Activated CD8-positive, alpha-beta memory T cell treated with anti-CD3 and anti-CD28 coated beads, Interleukin-2, amount 50 U/mL, for 1 hour (primary cell): ENCODE data around the gene RFESD.
"Not testable (repeated sequence)": the region's sequence is repeated elsewhere in the genome, so short reads cannot be mapped to it uniquely, and the experiment has no call there.

ENCODE experiments used
- DNase-seq: peaks from one replicate; pipeline ENCODE4 v3.0.0-alpha.2; 2020; ENCODE audit errors: extremely low read depth

The RFESD gene

DNA sequence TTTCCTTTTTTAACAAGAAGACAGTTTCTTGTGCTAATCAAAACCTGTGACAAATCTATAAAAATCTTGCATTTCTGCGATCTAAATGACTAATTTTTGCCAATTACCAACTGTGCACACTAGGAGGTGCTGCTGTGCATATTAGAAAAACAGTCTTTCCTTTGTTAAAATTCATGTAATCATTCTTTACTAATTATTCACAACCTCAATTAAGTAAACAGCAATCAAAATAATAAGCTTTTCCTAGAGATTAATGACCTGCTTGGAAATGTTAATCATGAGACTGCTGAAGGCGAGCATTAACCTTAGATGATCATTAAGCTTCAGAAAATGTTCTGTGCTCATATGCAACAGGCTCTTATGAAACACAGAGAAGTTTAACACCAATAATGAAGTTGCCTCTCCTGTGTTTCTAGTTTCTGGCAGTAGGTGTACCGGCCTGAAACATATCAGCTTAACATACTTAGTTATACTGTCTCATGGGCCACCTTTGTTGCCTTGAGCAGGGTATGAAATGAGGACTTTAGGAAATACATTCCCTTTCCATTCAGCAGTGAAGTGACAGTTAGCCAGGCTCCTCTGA, 17.7 kb downstream of the RFESD start:
- DNase-seq = no peak

- no peak for DNase-seq
Observed at GRCh38 chr5:95667061-95667618, 20.6 kb downstream of the RFESD start.

DNA sequence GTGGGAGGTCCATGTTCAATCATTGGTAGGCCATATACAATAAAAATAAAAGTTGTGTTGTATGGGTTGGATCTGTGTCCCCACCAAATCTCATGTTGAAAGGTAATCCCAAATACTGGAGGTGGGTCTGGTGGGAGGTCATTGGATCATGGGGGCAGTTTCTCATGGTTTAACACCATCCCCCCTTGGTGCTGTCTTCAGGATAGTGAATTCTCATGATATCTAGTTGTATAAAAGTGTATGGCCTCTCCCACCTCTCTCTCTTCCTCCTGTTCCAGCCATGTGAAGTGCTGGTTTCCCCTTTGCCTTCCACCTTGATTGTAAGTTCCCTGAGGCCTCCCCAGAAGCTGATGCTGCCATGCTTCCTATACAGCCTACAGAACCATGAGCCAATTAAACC, 21.1 kb downstream of the RFESD start:
- no peak for DNase-seq

GRCh38 chr5:95668216-95668615, 21.6 kb downstream of the RFESD start:
- DNase-seq = no peak

GRCh38 chr5:95668728-95669127, 22.2 kb downstream of the RFESD start:
- DNase-seq = no peak

DNA sequence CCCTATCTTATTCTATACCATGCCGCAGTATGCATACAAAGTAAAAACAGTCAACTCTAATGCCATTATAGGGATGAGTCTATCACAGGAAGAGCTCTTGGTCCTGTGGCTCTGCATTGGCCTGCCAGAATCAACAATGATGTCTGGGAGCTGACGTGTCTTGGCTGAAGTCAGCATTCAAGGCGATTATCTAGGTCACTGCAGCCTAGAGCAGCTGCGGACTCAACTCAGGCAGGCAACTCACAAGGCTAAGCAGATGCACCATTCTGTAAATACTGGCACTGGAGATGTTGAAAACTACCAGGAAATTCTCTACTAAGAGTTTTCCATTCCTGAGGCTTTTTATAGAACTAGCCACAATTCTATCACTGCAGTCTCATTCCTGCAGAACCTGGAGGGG, 23.0 kb downstream of the RFESD start:
- DNase-seq = no peak

DNA sequence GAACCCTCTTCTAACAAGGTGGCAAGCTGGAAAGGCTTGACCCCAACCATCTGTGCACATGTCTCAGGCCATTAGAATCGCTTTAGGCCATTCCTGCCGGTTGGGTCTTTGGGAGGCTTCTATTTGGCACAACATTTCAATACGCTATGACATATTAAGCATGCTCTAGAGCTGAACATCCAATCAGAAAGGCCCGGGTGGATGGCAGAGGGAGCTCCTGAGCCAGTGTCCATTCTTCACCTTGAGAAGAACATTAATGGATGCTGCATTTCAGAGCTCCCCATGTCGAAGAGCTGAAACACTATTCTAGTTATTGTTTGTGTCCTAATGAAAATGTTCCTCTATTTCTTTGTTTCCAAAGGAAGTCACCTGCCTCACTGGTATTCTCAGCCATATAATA, 23.4 kb downstream of the RFESD start:
- DNase-seq = no peak

DNA sequence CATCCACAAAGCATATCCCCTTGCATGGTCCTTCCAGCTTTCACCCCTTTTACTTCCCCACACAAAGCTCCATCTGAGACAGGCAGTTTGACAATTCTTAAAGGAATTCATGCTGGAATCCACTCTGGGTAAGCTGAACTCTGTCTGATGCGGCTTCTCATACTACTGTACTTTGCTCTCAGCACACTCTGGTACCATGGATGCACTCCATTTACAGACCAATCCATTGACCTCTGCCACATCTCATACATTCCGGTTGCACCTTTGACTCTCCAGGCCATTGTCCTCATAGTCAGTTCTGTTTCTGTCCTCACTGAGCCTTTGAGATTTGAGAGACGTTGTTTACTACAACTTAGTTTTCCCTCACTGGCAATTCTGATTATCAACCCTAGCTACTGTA, 24.0 kb downstream of the RFESD start:
- no peak for DNase-seq

DNA sequence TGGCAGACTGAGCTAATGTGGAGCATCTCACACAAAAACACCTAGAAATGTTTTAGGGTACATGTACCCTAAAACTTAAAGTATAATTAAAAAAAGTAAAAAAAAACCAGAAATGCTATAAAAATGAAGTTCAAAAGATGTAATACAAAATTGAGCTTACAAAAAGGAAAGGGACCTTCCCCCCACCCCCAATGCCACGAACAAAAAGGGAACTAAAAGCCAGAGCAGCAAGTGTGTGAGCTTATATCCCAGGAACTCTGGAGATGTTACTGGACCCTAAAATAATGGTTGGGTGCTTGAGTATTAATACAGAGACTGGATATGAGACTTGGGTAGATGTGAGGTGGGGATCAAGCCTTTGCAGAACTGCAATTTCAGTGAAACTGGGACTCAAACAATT, 25.2 kb downstream of the RFESD start:
- DNase-seq = no peak

DNA sequence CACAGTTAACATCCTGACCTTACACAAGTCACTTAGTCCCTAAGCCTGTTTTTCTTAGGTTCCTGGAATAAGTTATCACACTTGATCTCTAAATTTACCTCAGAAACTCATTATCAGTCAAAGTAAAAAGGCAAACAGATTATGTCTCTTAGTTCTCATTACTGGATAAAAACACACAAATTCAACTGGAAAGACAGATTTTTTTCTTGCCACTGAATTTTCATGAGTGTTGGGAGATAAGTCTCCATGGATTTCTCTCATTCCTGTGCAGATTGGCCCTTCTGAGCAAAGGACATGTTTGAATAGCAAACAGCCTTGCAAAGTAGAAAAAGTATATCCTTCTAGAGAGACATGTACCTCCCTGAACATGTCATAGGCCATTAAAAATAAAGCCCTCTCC, 26.1 kb downstream of the RFESD start:
- DNase-seq = no peak

DNA sequence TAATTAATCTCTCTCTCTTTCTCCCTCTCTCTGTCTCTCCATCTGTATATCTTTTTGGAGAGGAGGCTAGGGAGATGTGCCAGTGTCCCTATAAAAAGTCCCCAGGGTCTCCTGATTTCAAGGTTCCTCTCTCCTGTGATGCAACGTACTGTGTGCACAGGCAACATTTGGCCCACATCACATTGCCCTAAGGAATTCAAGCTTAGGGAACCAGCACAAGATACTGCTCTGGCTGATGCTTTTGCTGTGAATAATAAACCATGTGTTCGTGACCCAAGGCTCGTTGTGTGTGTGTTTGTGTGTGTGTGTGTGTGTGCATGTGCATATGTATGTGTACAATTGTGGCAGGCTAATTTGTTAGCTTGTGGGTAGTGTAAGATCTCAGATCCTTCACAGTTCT, 26.5 kb downstream of the RFESD start:
- no peak for DNase-seq

- DNase-seq = no peak
Observed at GRCh38 chr5:95682891-95683290, 36.3 kb downstream of the RFESD start, which contains the start of gene SPATA9. Gene SPATA9, minus strand, starts transcription at chr5:95682991. Its CDS starts 137 bp downstream, at chr5:95682854.

DNA sequence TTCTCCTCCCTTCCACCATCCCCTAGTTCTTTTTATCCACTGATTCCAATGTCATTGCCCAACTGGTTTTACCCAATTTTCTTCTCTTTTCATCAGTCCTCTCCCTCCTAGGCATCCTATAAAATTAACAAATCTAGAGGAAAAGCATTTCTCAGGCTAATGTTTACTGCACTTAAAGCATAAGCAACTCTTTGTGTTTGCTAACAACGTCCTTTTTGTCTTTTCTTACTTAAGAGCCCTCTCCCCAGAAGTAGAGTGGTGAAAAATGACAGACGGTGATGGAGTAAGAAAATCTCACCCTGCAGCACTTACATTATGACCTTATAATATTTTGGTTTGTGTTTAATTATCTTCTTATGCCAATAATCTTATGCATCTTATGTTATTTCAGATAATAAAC, 37.8 kb downstream of the RFESD start:
- DNase-seq = no peak

- no peak for DNase-seq
Observed at GRCh38 chr5:95686651-95687050, 40.1 kb downstream of the RFESD start.

- DNase-seq = no peak
Observed at GRCh38 chr5:95689680-95690079, 43.1 kb downstream of the RFESD start.

- no peak for DNase-seq
Observed at GRCh38 chr5:95690333-95690732, 43.8 kb downstream of the RFESD start.

DNA sequence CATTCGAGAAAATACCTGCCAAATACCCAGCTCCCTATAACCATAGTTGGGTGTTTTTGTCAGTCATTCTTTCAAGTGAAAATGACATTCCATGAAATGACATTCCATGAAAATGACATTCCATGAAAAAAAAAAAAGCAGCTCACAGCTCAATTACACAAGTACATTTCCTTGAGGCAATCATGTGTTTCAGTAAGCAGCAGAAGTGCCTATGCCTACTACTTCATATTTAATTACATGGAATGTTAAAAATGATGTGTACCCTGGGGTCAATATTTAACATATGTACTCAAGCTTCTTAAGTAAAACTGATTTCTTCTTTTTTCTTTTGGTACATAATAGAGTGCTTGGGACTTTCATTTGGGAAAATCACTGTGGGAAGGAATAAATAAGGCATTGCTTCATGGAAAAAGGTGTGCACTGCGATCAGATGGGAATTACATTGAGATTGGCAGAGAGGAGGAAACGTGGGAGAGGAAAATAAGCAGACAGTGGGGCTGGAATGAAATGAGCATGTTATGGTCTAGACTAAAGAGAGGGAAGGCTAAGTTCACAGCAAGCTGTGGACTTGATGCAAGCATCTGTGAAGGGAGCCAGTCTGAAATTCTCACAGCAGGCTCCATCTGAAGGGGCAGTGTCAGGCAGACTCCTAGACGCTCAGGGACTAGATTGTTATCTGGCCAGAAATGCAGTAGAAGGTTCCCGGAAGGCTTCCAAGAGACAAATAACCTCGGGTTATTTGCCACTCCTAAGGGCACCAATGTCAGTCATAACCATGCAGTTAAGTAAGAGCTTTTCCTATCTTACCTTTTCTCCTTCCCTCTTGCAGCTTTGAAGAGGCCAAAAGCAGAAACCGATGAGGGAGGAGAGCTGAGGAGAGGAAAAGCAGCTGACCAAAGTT, 51.5 kb downstream of the RFESD start:
- DNase-seq = no peak

DNA sequence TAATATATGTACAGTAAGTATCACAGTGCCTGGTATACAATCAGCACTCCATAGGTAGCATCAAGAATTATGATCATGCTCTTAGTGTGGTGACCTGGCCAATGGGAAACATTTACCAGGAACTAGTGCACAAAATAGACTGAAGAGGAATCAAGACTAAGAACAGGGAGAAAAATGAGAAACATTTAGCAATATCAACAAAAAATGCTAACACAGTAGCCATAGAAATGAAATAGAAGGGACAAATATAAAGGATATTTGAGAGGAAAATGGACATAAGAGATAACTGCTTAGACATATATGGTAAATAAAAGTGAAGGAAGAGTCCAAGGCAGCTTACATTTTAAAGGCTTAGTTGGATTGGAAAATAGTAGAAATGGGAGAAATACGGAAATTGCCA, 52.8 kb downstream of the RFESD start:
- DNase-seq = no peak

- DNase-seq = no peak
Observed at GRCh38 chr5:95701074-95701473, 54.5 kb downstream of the RFESD start.

DNA sequence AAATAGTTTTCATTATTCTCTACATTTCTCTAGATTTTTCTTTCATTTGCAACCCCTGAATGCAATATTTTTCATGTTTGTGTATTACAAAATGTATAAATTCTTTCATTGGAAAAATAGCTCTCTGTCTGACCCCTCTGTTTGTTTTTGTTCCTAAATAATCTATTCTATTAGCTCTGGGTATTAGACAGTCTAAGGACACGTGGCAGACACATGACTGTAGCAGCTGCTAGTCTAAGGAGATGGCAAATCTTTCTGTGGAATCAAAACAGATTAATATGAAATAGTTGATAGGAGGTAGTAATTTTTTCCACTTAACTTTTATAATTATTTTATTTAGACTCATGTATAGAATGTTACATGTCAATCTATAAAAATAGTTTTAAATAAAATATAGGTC, 57.6 kb downstream of the RFESD start:
- no peak for DNase-seq

DNA sequence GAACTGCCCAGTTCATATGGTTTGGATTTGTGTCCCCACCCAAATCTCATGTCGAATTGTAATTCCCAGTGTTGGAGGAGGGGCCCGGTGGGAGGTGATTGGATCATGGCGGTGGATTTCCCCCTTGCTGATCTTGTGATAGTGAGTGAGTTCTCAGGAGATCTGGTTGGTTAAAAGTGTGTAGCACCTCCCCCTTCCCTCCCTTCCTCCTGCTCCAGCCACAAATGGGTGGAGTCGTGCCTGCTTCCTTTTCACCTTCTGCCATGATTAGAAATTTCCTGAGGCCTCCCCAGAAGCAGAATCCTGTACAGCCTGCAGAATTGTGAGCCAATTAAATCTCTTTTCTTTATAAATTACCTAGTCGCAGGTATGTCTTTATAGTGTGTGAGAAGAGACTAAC, 59.6 kb downstream of the RFESD start:
- DNase-seq = not testable (repeated sequence)

GRCh38 chr5:95707055-95707454, 60.5 kb downstream of the RFESD start:
- no peak for DNase-seq
